ENCODE measurements around the gene SPP1. TPM values are rescaled to one million over a fixed set of nuclear protein-coding genes. Genes with fewer than 3 reads are reported as not detected.

Gene SPP1
- total RNA-seq, 1 experiment from 2014 or later: 4.1 TPM

GRCh38 chr4:87967193-87967592 is 8.3 kb upstream of the SPP1 start (continued):
- no peak for TF ChIP-seq ZBTB33 (IDR thresholded peaks at IDR 0.05; ENCODE audit: extremely low read depth, insufficient replicate concordance, low read length)
- no peak for TF ChIP-seq EZH2phosphoT487 (IDR thresholded peaks at IDR 0.05; ENCODE audit: borderline replicate concordance)

- intact Hi-C loops (cut with micrococcal nuclease): loop anchor here (10.0 kb wide), 1 partner anchor 425 kb away; no protein-coding TSS in a partner anchor
- CTCF ChIA-PET: no interaction called here
- Histone ChIP-seq H3K36me3 (ENCODE audit: control insufficient read depth in 1 of 2, insufficient read depth in 2 of 2, low read length in 2 of 2) (no peaks in the 10 kb centered on the region), H3K27ac (ENCODE audit: low read depth, low read length) (no peak overlapping the region), H3K9ac (ENCODE audit: low read length) (no peak overlapping the region), H3K4me2 (ENCODE audit: low read length) (no peak overlapping the region), H3K4me3 (replicated peaks in 1 of 2; ENCODE audit: low read depth in 1 of 2, low read length in 2 of 2) (no peak overlapping the region), H2AFZ (ENCODE audit: low read depth, low read length, poor library complexity, severe bottlenecking) (no peak overlapping the region), H3K9me2 (ENCODE audit: insufficient read depth) (no peaks in the 10 kb centered on the region), H4K20me1 (ENCODE audit: insufficient read depth) (no peaks in the 10 kb centered on the region), H3K27me3 (ENCODE audit: insufficient read depth, low read length) (no peaks in the 10 kb centered on the region), H3K9me3 (ENCODE audit: control insufficient read depth in 1 of 2, insufficient read depth in 1 of 2, low read depth in 1 of 2, low read length in 2 of 2) (no peaks in the 10 kb centered on the region), H3K79me2 (ENCODE audit: insufficient read depth, low read length) (no peaks in the 10 kb centered on the region), H3K4me1 (ENCODE audit: control insufficient read depth in 1 of 2, insufficient read depth in 2 of 2, low read length in 2 of 2) (peaks cover under 1 to 15% of the 10 kb centered on the region in 2 experiments; a peak in 3 of 4 replicates)
- POLR2A ChIA-PET: no interaction called here
- TF ChIP-seq YY1 (IDR thresholded peaks at IDR 0.05; ENCODE audit: extremely low read depth, insufficient replicate concordance, low read depth, low read length) (no peak), EGR1 (IDR thresholded peaks at IDR 0.05; ENCODE audit: low read depth) (no peak), EZH2 (IDR thresholded peaks at IDR 0.05) (no peak), POLR2A (IDR thresholded peaks at IDR 0.05; ENCODE audit: borderline replicate concordance, extremely low read depth, insufficient read depth, insufficient read length) (no peak), CBX3 (IDR thresholded peaks at IDR 0.05; ENCODE audit: low read depth) (no peak), FOSL1 (IDR thresholded peaks at IDR 0.05; ENCODE audit: low read depth) (no peak), SP1 (IDR thresholded peaks at IDR 0.05; ENCODE audit: low read depth) (no peak), MAX (IDR thresholded peaks at IDR 0.05) (no peak), CEBPB (IDR thresholded peaks at IDR 0.05; ENCODE audit: low read depth) (no peak), SIN3A (IDR thresholded peaks at IDR 0.05; ENCODE audit: low read depth) (no peak), JUND (IDR thresholded peaks at IDR 0.05) (no peak), ATF3 (IDR thresholded peaks at IDR 0.05) (no peak), REST (IDR thresholded peaks at IDR 0.05; ENCODE audit: low read depth) (no peak), RAD21 (IDR thresholded peaks at IDR 0.05; ENCODE audit: low read depth) (no peak), EZH2phosphoT487 (IDR thresholded peaks at IDR 0.05; ENCODE audit: borderline replicate concordance) (no peak), POLR2AphosphoS5 (IDR thresholded peaks at IDR 0.05; ENCODE audit: low read depth, low read length) (no peak), ZBTB33 (IDR thresholded peaks at IDR 0.05; ENCODE audit: extremely low read depth, insufficient replicate concordance, low read length) (no peak), ZFX (IDR thresholded peaks at IDR 0.05) (no peak), ELF1 (IDR thresholded peaks at IDR 0.05; ENCODE audit: borderline replicate concordance, low read depth) (no peak), SRF (IDR thresholded peaks at IDR 0.05; ENCODE audit: low read depth) (no peak)
- RAD21 ChIA-PET (ENCODE audit: low non-redundant PET in 1 of 2, low total read pairs in 2 of 2, uncharacterized antibody in 2 of 2, unreplicated experiment in 2 of 2): no interaction called here
- ATAC-seq: no peak
- no TSS peak for BruUV-seq (replicated peaks)
- no peak for DNase-seq (ENCODE audit: low read depth, low spot score)
Measured at GRCh38 chr4:87970121-87970520, 5.4 kb upstream of the SPP1 start.
